ENCODE data around the gene SDK1.

SDK1 gene

GRCh38 chr7:3327655-3328054, 26.6 kb downstream of the SDK1 start:
- no peak overlapping the region for H3K4me3 ChIP-seq (ENCODE audit: low read depth, low read length)
- TF ChIP-seq CTCF (IDR thresholded peaks at IDR 0.05; ENCODE audit: insufficient read depth, low read depth, low read length, missing control alignments), result no peak

GRCh38 chr7:3332308-3332707, 31.3 kb downstream of the SDK1 start:
- TF ChIP-seq CTCF (IDR thresholded peaks at IDR 0.05; ENCODE audit: insufficient read depth, low read depth, low read length, missing control alignments), result no peak
- DNase-seq (ENCODE audit: low read depth), result no peak
- H3K4me3 ChIP-seq (ENCODE audit: low read depth, low read length), result no peak overlapping the region

More at GRCh38 chr7:3327655-3328054, 26.6 kb downstream of the SDK1 start:
- DNase-seq (ENCODE audit: low read depth), result no peak

- TF ChIP-seq CTCF (IDR thresholded peaks at IDR 0.05; ENCODE audit: insufficient read depth, low read depth, low read length, missing control alignments), result no peak
- DNase-seq (ENCODE audit: low read depth), result no peak
- H3K4me3 ChIP-seq (ENCODE audit: low read depth, low read length), result no peak overlapping the region
Measured at GRCh38 chr7:3333861-3334260, 32.8 kb downstream of the SDK1 start.

GRCh38 chr7:3336042-3336665, 35.1 kb downstream of the SDK1 start:
- H3K4me3 ChIP-seq (ENCODE audit: low read depth, low read length), result no peak overlapping the region
- no peak for DNase-seq (ENCODE audit: low read depth)
- no peak for TF ChIP-seq CTCF (IDR thresholded peaks at IDR 0.05; ENCODE audit: insufficient read depth, low read depth, low read length, missing control alignments)

- no peak overlapping the region for H3K4me3 ChIP-seq (ENCODE audit: low read depth, low read length)
- DNase-seq (ENCODE audit: low read depth), result no peak
- no peak for TF ChIP-seq CTCF (IDR thresholded peaks at IDR 0.05; ENCODE audit: insufficient read depth, low read depth, low read length, missing control alignments)
Measured at GRCh38 chr7:3338161-3338560, 37.1 kb downstream of the SDK1 start.

- no peak overlapping the region for H3K4me3 ChIP-seq (ENCODE audit: low read depth, low read length)
- DNase-seq (ENCODE audit: low read depth), result no peak
- TF ChIP-seq CTCF (IDR thresholded peaks at IDR 0.05; ENCODE audit: insufficient read depth, low read depth, low read length, missing control alignments), result no peak
Measured at GRCh38 chr7:3345699-3346481, 44.8 kb downstream of the SDK1 start.
